Esophagus muscularis mucosa (tissue), 4 donors: ENCODE measurements around the gene RERE.

Source experiments
- CTCF ChIP-seq, 3 experiments: fragments of 200-600 bp in 2 of 3; fragments of 450-650 bp in 1 of 3; sonication (generic) in 2 of 3; IDR thresholded peaks; one replicate each; pipeline ENCODE4 v1.5.1; 2017 to 2019; ENCODE audit warnings: antibody characterized with exemption in 3 of 3, mild to moderate bottlenecking in 2 of 3, moderate library complexity in 1 of 3
- EP300 ChIP-seq: sonication (generic); formaldehyde crosslinking; IDR thresholded peaks from one replicate; pipeline ENCODE4 v1.6.1; 2017; ENCODE audit warnings: antibody characterized with exemption
- POLR2AphosphoS5 ChIP-seq, 2 donors: sonication (generic); formaldehyde crosslinking; IDR thresholded peaks; one replicate each; pipeline ENCODE4 v1.6.1; 2017; ENCODE audit warnings: antibody characterized with exemption in 2 of 2

GRCh38 chr1:8487249-8487648 is 330.2 kb downstream of the RERE start:
- TF ChIP-seq POLR2AphosphoS5 (IDR thresholded peaks at IDR 0.05), result no peak
- TF ChIP-seq CTCF (IDR thresholded peaks at IDR 0.05), result no peak
- no peak for TF ChIP-seq EP300
